ENCODE measurements around the gene RALGAPA2.

Gene RALGAPA2

GRCh38 chr20:20665606-20666332, 46.7 kb downstream of the RALGAPA2 start:
- no peak overlapping the region for H3K9ac ChIP-seq (ENCODE audit: low read length)
- TF ChIP-seq EZH2phosphoT487 (conservative IDR thresholded peaks at IDR 0.05; ENCODE audit: low read length), result no peak
- no peak for TF ChIP-seq CTCF (IDR thresholded peaks at IDR 0.05; ENCODE audit: insufficient read depth, low read length, poor library complexity, severe bottlenecking)
- H3K4me2 ChIP-seq (ENCODE audit: low read depth, low read length, poor library complexity, severe bottlenecking), result no peak overlapping the region
- no peaks in the 10 kb centered on the region for H3K79me2 ChIP-seq (ENCODE audit: insufficient read depth, low read length)
- H3K9me3 ChIP-seq (ENCODE audit: insufficient read depth, low read length), result no peaks in the 10 kb centered on the region
- no peak overlapping the region for H2AFZ ChIP-seq (ENCODE audit: low read depth, low read length, severe bottlenecking)
- H3F3A ChIP-seq (ENCODE audit: insufficient read depth), result no peaks in the 10 kb centered on the region
- no peak overlapping the region for H3K4me3 ChIP-seq (ENCODE audit: insufficient read depth, low read length, poor library complexity, severe bottlenecking)
- no peaks in the 10 kb centered on the region for H3K36me3 ChIP-seq (ENCODE audit: low read length)
- H4K20me1 ChIP-seq (ENCODE audit: low read depth, low read length), result no peaks in the 10 kb centered on the region; the same call in 1 of the 2 replicates
- H3K27ac ChIP-seq (ENCODE audit: low read depth, low read length), result no peak overlapping the region
- no peaks in the 10 kb centered on the region for H3K27me3 ChIP-seq (ENCODE audit: low read length)
- H3K9me2 ChIP-seq (replicated peaks; ENCODE audit: insufficient read depth, low read length), result no peaks in the 10 kb centered on the region

- Histone ChIP-seq H2AFZ (ENCODE audit: low read depth, low read length, severe bottlenecking) (no peak overlapping the region), H3K4me3 (ENCODE audit: insufficient read depth, low read length, poor library complexity, severe bottlenecking) (no peak overlapping the region), H3K79me2 (ENCODE audit: insufficient read depth, low read length) (no peaks in the 10 kb centered on the region), H3K27ac (ENCODE audit: low read depth, low read length) (no peak overlapping the region), H3K27me3 (ENCODE audit: low read length) (no peaks in the 10 kb centered on the region), H3K36me3 (ENCODE audit: low read length) (no peaks in the 10 kb centered on the region), H3K9me3 (ENCODE audit: insufficient read depth, low read length) (no peaks in the 10 kb centered on the region), H3K9ac (ENCODE audit: low read length) (no peak overlapping the region), H3K4me2 (ENCODE audit: low read depth, low read length, poor library complexity, severe bottlenecking) (no peak overlapping the region), H3F3A (ENCODE audit: insufficient read depth) (no peaks in the 10 kb centered on the region), H4K20me1 (ENCODE audit: low read depth, low read length) (no peaks in the 10 kb centered on the region; the same call in 1 of the 2 replicates), H3K9me2 (replicated peaks; ENCODE audit: insufficient read depth, low read length) (no peaks in the 10 kb centered on the region)
- peak; percentile 44 for TF ChIP-seq CTCF (IDR thresholded peaks at IDR 0.05; ENCODE audit: insufficient read depth, low read length, poor library complexity, severe bottlenecking)
- TF ChIP-seq EZH2phosphoT487 (conservative IDR thresholded peaks at IDR 0.05; ENCODE audit: low read length), result no peak
Observed at GRCh38 chr20:20664795-20665589, 47.5 kb downstream of the RALGAPA2 start.

GRCh38 chr20:20663841-20664240, 48.6 kb downstream of the RALGAPA2 start:
- Histone ChIP-seq H3K27me3 (ENCODE audit: low read length) (no peaks in the 10 kb centered on the region), H3K4me3 (ENCODE audit: insufficient read depth, low read length, poor library complexity, severe bottlenecking) (no peak overlapping the region), H3K79me2 (ENCODE audit: insufficient read depth, low read length) (no peaks in the 10 kb centered on the region), H3K27ac (ENCODE audit: low read depth, low read length) (no peak overlapping the region), H3K36me3 (ENCODE audit: low read length) (no peaks in the 10 kb centered on the region), H3K9me2 (replicated peaks; ENCODE audit: insufficient read depth, low read length) (no peaks in the 10 kb centered on the region), H3K9me3 (ENCODE audit: insufficient read depth, low read length) (no peaks in the 10 kb centered on the region), H3K9ac (ENCODE audit: low read length) (no peak overlapping the region), H3F3A (ENCODE audit: insufficient read depth) (no peaks in the 10 kb centered on the region), H3K4me2 (ENCODE audit: low read depth, low read length, poor library complexity, severe bottlenecking) (no peak overlapping the region), H4K20me1 (ENCODE audit: low read depth, low read length) (no peaks in the 10 kb centered on the region; the same call in 1 of the 2 replicates), H2AFZ (ENCODE audit: low read depth, low read length, severe bottlenecking) (no peak overlapping the region)
- TF ChIP-seq EZH2phosphoT487 (conservative IDR thresholded peaks at IDR 0.05; ENCODE audit: low read length) (no peak), CTCF (IDR thresholded peaks at IDR 0.05; ENCODE audit: insufficient read depth, low read length, poor library complexity, severe bottlenecking) (no peak)
